HepG2 (cell line): ENCODE data around the gene FAM32A. TPM values are rescaled to one million over a fixed set of nuclear protein-coding genes. Genes with fewer than 3 reads are reported as not detected.

ENCODE experiments used
- ATAC-seq: fragments of 200-7000 bp; cut with Tn5 transposase; 3 replicates; pipeline ENCODE4 v1.9.1; 2020; ENCODE audit warnings: mild to moderate bottlenecking, moderate library complexity
- BruUV-seq: library from RNA; stranded (reverse); fragments of 400-500 nt; replicated peaks from 2 replicates; lab custom pipeline; 2021; lab: Mats Ljungman, UMichigan
- CTCF ChIA-PET: fragments of 300-600 bp; formaldehyde crosslinking; extraction: SDS; loops from one replicate; lab custom pipeline; 2021; ENCODE audit warnings: low total read pairs, inconsistent platforms, low intra/inter-chr PET ratio; lab: Yijun Ruan, JAX
- POLR2A ChIA-PET: fragments of 350-600 bp; sonication (Branson Sonifier 250); formaldehyde crosslinking; loops from one replicate; lab custom pipeline; 2020; ENCODE audit warnings: antibody characterized with exemption, inconsistent platforms; lab: Yijun Ruan, JAX
- DNase-seq: peaks from one replicate; pipeline ENCODE4 v3.0.0-alpha.2; 2015; ENCODE audit warnings: low spot score
- FAIRE-seq: peaks from 3 replicates; lab custom pipeline; 2011; peaks lifted over from hg19 to GRCh38; lab: Jason Lieb, UNC
- H2AFZ ChIP-seq: one replicate; pipeline ENCODE4 v1.6.1; 2011; ENCODE audit warnings: low read length, inconsistent platforms
- H3K27ac ChIP-seq: fragments of 300-600 bp; 3 replicates; pipeline ENCODE4 v1.8.0; 2011; ENCODE audit warnings: mixed run types, mild to moderate bottlenecking, mixed read lengths, low read length, inconsistent platforms; ENCODE audit not compliant: insufficient read depth; ENCODE audit errors: extremely low read length
- H3K27me3 ChIP-seq, 2 experiments: fragments of 200-600 bp in 1 of 2; 2 replicates in 1 of 2; 3 replicates in 1 of 2; pipeline versions ENCODE4 v1.6.0 to v1.8.0; 2011; ENCODE audit warnings: low read length in 2 of 2, mild to moderate bottlenecking in 2 of 2, moderate library complexity in 2 of 2, inconsistent platforms in 1 of 2; ENCODE audit not compliant: insufficient read depth in 2 of 2, control insufficient read depth in 1 of 2
- H3K36me3 ChIP-seq, 2 experiments: fragments of 200-600 bp in 1 of 2; replicated peaks in 1 of 2; 2 replicates in 1 of 2; 3 replicates in 1 of 2; pipeline versions ENCODE4 v1.5.1 to v1.8.0; 2011; ENCODE audit warnings: low read length in 2 of 2, inconsistent platforms in 1 of 2; ENCODE audit not compliant: insufficient read depth in 2 of 2, control insufficient read depth in 1 of 2
- H3K4me1 ChIP-seq: 2 replicates; pipeline ENCODE4 v1.5.1; 2012; ENCODE audit warnings: low read length, inconsistent platforms; ENCODE audit not compliant: insufficient read depth
- H3K4me2 ChIP-seq: 2 replicates; pipeline ENCODE4 v1.6.0; 2011; ENCODE audit warnings: low read depth, low read length, inconsistent platforms
- H3K4me3 ChIP-seq, 3 experiments: fragments of 200-600 bp in 1 of 3; sonication (generic), shearing (Covaris generic) in 1 of 3; replicated peaks in 1 of 3; 2 replicates each; pipeline ENCODE4 v1.5.1; 2011 to 2016; ENCODE audit warnings: low read length in 3 of 3, inconsistent platforms in 2 of 3, low read depth in 2 of 3, mild to moderate bottlenecking in 2 of 3, control low read depth in 1 of 3, mixed read lengths in 1 of 3; ENCODE audit not compliant: insufficient read depth in 1 of 3
- H3K79me2 ChIP-seq: one replicate; pipeline ENCODE4 v1.6.1; 2011; ENCODE audit warnings: low read length, inconsistent platforms; ENCODE audit not compliant: insufficient read depth
- H3K9ac ChIP-seq: 2 replicates; pipeline ENCODE4 v1.6.0; 2011; ENCODE audit warnings: mild to moderate bottlenecking, low read depth, low read length, inconsistent platforms; ENCODE audit not compliant: insufficient read depth
- H3K9me3 ChIP-seq: 2 replicates; pipeline ENCODE4 v1.5.1; 2012; ENCODE audit warnings: mild to moderate bottlenecking, low read length
- H4K20me1 ChIP-seq: 2 replicates; pipeline ENCODE4 v1.6.0; 2011; ENCODE audit warnings: inconsistent platforms, mild to moderate bottlenecking, low read length, moderate library complexity; ENCODE audit not compliant: insufficient read depth
- AKAP8 ChIP-seq: sonication (generic); formaldehyde crosslinking; IDR thresholded peaks from 2 replicates; pipeline ENCODE4 v1.5.1; 2020; ENCODE audit warnings: mild to moderate bottlenecking, missing genetic modification reagents
- ATM ChIP-seq: fragments of 450-650 bp; IDR thresholded peaks from 2 replicates; pipeline ENCODE4 v1.7.1; 2017; ENCODE audit warnings: mild to moderate bottlenecking, borderline replicate concordance
- HBP1 ChIP-seq: IDR thresholded peaks from 2 replicates; pipeline ENCODE4 v1.6.1; 2016; ENCODE audit warnings: low read depth, control low read depth
- HDAC1 ChIP-seq: sonication (generic); formaldehyde crosslinking; IDR thresholded peaks from 2 replicates; pipeline ENCODE4 v1.5.1; 2020; ENCODE audit warnings: mild to moderate bottlenecking, missing genetic modification reagents
- HNF1A ChIP-seq, 2 experiments: sonication (generic) in 1 of 2; formaldehyde crosslinking in 1 of 2; IDR thresholded peaks; 2 replicates each; pipeline versions ENCODE4 v1.4.0 to v1.6.1; 2016 to 2020; ENCODE audit warnings: borderline replicate concordance in 1 of 2, low read depth in 1 of 2, mild to moderate bottlenecking in 1 of 2, missing genetic modification reagents in 1 of 2
- NR2C2 ChIP-seq: sonication (generic); formaldehyde crosslinking; IDR thresholded peaks from 2 replicates; pipeline ENCODE4 v1.4.0; 2020; ENCODE audit warnings: missing genetic modification reagents, mild to moderate bottlenecking, moderate library complexity, borderline replicate concordance
- RFXANK ChIP-seq: IDR thresholded peaks from 2 replicates; pipeline ENCODE4 v1.6.1; 2016
- RORA ChIP-seq: sonication (generic); formaldehyde crosslinking; IDR thresholded peaks from 2 replicates; pipeline ENCODE4 v1.5.0; 2020; ENCODE audit warnings: mild to moderate bottlenecking, missing genetic modification reagents, moderate library complexity
- SIX4 ChIP-seq: sonication (generic); formaldehyde crosslinking; IDR thresholded peaks from 2 replicates; pipeline ENCODE4 v1.4.0; 2020; ENCODE audit warnings: missing genetic modification reagents
- SYNCRIP ChIP-seq: fragments of 200-400 bp; formaldehyde crosslinking; IDR thresholded peaks from 2 replicates; pipeline ENCODE4 v1.6.1; 2018; ENCODE audit warnings: mild to moderate bottlenecking, low read depth, low read length; ENCODE audit not compliant: insufficient read depth
- TOE1 ChIP-seq: sonication (generic); formaldehyde crosslinking; IDR thresholded peaks from 2 replicates; pipeline ENCODE4 v1.4.0; 2020; ENCODE audit warnings: mild to moderate bottlenecking, missing genetic modification reagents
- TSC22D2 ChIP-seq: sonication (generic); formaldehyde crosslinking; IDR thresholded peaks from 2 replicates; pipeline ENCODE4 v1.5.1; 2020; ENCODE audit warnings: missing genetic modification reagents, mild to moderate bottlenecking, borderline replicate concordance
- ZNF331 ChIP-seq: sonication (generic); formaldehyde crosslinking; IDR thresholded peaks from 2 replicates; pipeline ENCODE4 v1.4.0; 2020; ENCODE audit warnings: missing genetic modification reagents
- ZNF557 ChIP-seq: sonication (generic); formaldehyde crosslinking; IDR thresholded peaks from 2 replicates; pipeline ENCODE4 v1.4.0; 2020; ENCODE audit warnings: missing genetic modification reagents
- ZNF572 ChIP-seq: sonication (generic); formaldehyde crosslinking; IDR thresholded peaks from 2 replicates; pipeline ENCODE4 v1.5.1; 2020; ENCODE audit warnings: mild to moderate bottlenecking, missing genetic modification reagents
- ZNF737 ChIP-seq: sonication (generic); formaldehyde crosslinking; IDR thresholded peaks from 2 replicates; pipeline ENCODE4 v1.5.0; 2020; ENCODE audit warnings: missing genetic modification reagents, mild to moderate bottlenecking, borderline replicate concordance
- ZSCAN21 ChIP-seq: sonication (generic); formaldehyde crosslinking; IDR thresholded peaks from 2 replicates; pipeline ENCODE4 v1.8.0; 2022; ENCODE audit warnings: mild to moderate bottlenecking, missing genetic modification reagents, moderate library complexity, borderline replicate concordance
- WGBS: methylation state at CpG from one replicate; pipeline ENCODE4 v1.1.6; 2017; ENCODE audit warnings: low lambda C conversion rate; 5-methylcytosine and 5-hydroxymethylcytosine counted together
- in situ Hi-C: cut with HindIII; loops from 2 replicates; pipeline ENCODE4 v1.10.0; 2017; ENCODE audit warnings: low pct_unique_long_range_greater_than_20kb; ENCODE audit not compliant: extremely low pct_ligation_motif_present
- intact Hi-C: fragments of 100-400 bp; cut with micrococcal nuclease; formaldehyde crosslinking; loops from one replicate; pipeline ENCODE4 v1.10.0; 2022; ENCODE audit not compliant: unreplicated experiment
- polyA plus RNA-seq, 8 experiments: library from polyadenylated mRNA; depleted of rRNA in 3 of 8; stranded (reverse) in 7 of 8; unstranded in 1 of 8; fragments of >200 nt; fragmentation: Illumina TruSeq in 4 of 8; extraction: Trizol in 4 of 8; gene quantifications; 2 replicates each; pipeline versions ENCODE4 v1.2.1 to v1.2.3, GENCODE V29; 2011 to 2016; ENCODE audit warnings: low read depth in 4 of 8, missing spikeins in 1 of 8, mixed read lengths in 1 of 8; ENCODE audit not compliant: insufficient read depth in 1 of 8
- total RNA-seq, 5 experiments: library from RNA; depleted of rRNA; stranded (reverse); fragments of >200 nt; fragmentation: Illumina TruSeq; extraction: Trizol; gene quantifications; 2 replicates each; pipeline ENCODE4 v1.2.3, GENCODE V29; 2016; ENCODE audit warnings: low read depth in 1 of 5

FAM32A gene
- total and polyA plus RNA-seq, 2 of the 13 experiments (the other 11 are each of a cell fraction or from before 2014, with no cell fraction given) = 85.8 to 86.2 TPM

- no peak overlapping the region for H3K4me3 ChIP-seq
- BruUV-seq = no TSS peak
- no peaks in the 10 kb centered on the region for H4K20me1 ChIP-seq
- WGBS = 94% methylated on average over 2 of the region's 16 CpGs
- TF ChIP-seq ATM (no peak), ZNF331 (CRISPR knock-in tag) (no peak), TSC22D2 (CRISPR knock-in tag) (no peak), ZNF557 (no peak), ZSCAN21 (CRISPR knock-in tag) (no peak), RORA (CRISPR knock-in tag) (no peak), TOE1 (CRISPR knock-in tag) (no peak), NR2C2 (CRISPR knock-in tag) (no peak), ZNF737 (CRISPR knock-in tag) (no peak), SIX4 (CRISPR knock-in tag) (no peak), SYNCRIP (no peak), ZNF572 (no peak), HNF1A (IDR thresholded peaks at IDR 0.05; ENCODE audit: low read depth) (no peak), HNF1A (CRISPR knock-in tag; IDR thresholded peaks at IDR 0.05; ENCODE audit: borderline replicate concordance) (no peak), RFXANK (CRISPR knock-in tag) (no peak), HBP1 (CRISPR knock-in tag) (no peak), HDAC1 (CRISPR knock-in tag) (no peak), AKAP8 (CRISPR knock-in tag) (no peak)
- FAIRE-seq (no peak), DNase-seq (no peak), ATAC-seq (no peak)
- H3K9ac ChIP-seq = no peak overlapping the region
- intact Hi-C loops = no loop called here
- ChIA-PET CTCF (no interaction called here), POLR2A (no interaction called here)
- no peaks in the 10 kb centered on the region for H3K27me3 ChIP-seq
- H3K4me2 ChIP-seq = no peak overlapping the region
- in situ Hi-C loops = no loop called here
- no peak overlapping the region for H2AFZ ChIP-seq
- H3K79me2 ChIP-seq = no peaks in the 10 kb centered on the region
- no peaks in the 10 kb centered on the region for H3K4me1 ChIP-seq
- H3K27ac ChIP-seq = no peak overlapping the region
- H3K36me3 ChIP-seq = peaks cover 22 to 54% of the 10 kb centered on the region in 2 experiments
- peaks cover 6% of the 10 kb centered on the region for H3K9me3 ChIP-seq
These were observed 41.0 kb downstream of the FAM32A start for GRCh38 chr19:16226184-16226591.
